BLaER1 (cell line): ENCODE data around the gene CA5A.
"Not testable (repeated sequence)": the region's sequence is repeated elsewhere in the genome, so short reads cannot be mapped to it uniquely, and the experiment has no call there.

Experiments
- H3K27ac ChIP-seq: shearing (Covaris generic); formaldehyde crosslinking; 2 replicates; pipeline ENCODE4 v1.8.1; 2022
- H3K27me3 ChIP-seq: shearing (Covaris generic); formaldehyde crosslinking; 2 replicates; pipeline ENCODE4 v1.8.1; 2022
- H3K36me3 ChIP-seq: shearing (Covaris generic); formaldehyde crosslinking; 2 replicates; pipeline ENCODE4 v1.8.1; 2022
- H3K4me1 ChIP-seq: shearing (Covaris generic); formaldehyde crosslinking; 2 replicates; pipeline ENCODE4 v1.8.1; 2022
- H3K4me2 ChIP-seq: shearing (Covaris generic); formaldehyde crosslinking; 2 replicates; pipeline ENCODE4 v1.8.1; 2022
- H3K4me3 ChIP-seq: shearing (Covaris generic); formaldehyde crosslinking; 2 replicates; pipeline ENCODE4 v1.8.1; 2022
- H3K9ac ChIP-seq: shearing (Covaris generic); formaldehyde crosslinking; 2 replicates; pipeline ENCODE4 v1.8.1; 2022
- H3K9me3 ChIP-seq: shearing (Covaris generic); formaldehyde crosslinking; 2 replicates; pipeline ENCODE4 v1.8.1; 2022
- H4K20me1 ChIP-seq: shearing (Covaris generic); formaldehyde crosslinking; 2 replicates; pipeline ENCODE4 v1.8.1; 2022
- Cebpa-rat ChIP-seq: shearing (Covaris generic); IDR thresholded peaks from 2 replicates; pipeline ENCODE4 v1.8.1; 2022

Gene CA5A

DNA sequence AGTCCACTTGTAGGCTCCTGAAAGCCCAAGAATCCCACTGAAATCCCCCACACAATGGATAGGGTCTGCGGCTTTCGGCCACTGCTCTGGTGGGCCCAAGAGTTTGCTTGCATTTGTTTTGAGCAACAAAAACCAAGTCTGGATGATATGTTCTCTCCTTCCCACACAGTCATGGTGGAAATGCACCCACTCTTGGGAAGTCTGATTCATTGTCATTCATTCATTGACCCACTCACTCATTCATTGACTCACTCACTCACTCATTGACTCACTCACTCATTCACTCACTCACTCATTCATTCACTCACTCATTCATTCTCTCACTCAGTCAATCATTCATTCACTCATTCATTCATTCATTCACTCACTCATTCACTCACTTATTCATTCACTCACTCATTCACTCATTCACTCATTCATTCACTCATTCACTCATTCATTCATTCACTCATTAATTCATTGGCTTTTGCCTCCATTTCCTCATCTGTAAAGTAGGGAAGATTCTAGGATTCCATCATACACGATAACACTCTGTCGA is 2.2 kb upstream of the CA5A start:
- Histone ChIP-seq H3K9me3 (no peaks in the 10 kb centered on the region), H3K9ac (no peak overlapping the region), H3K36me3 (no peaks in the 10 kb centered on the region), H3K4me2 (no peak overlapping the region), H3K4me1 (peaks cover 8% of the 10 kb centered on the region), H3K27me3 (no peaks in the 10 kb centered on the region), H4K20me1 (no peaks in the 10 kb centered on the region), H3K4me3 (no peak overlapping the region), H3K27ac (no peak overlapping the region)
- no peak for TF ChIP-seq Cebpa-rat

DNA sequence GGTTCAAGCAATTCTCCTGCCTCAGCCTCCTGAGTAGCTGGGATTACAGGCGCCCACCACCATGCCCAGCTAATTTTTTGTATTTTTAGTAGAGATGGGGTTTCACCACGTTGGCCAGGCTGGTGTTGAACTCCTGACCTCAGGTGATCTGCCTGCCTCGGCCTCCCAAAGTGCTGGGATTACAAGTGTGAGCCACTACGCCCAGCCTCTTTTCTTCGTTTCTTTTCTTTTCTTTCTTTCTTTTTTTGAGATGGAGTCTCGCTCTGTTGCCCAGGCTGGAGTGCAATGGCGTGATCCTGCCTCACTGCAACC is 858 bp upstream of the CA5A start:
- not testable (repeated sequence) for H3K4me2 ChIP-seq, H3K4me1 ChIP-seq, H3K27me3 ChIP-seq, H3K9ac ChIP-seq, H3K9me3 ChIP-seq, H3K27ac ChIP-seq, H3K36me3 ChIP-seq, H3K4me3 ChIP-seq, H4K20me1 ChIP-seq

DNA sequence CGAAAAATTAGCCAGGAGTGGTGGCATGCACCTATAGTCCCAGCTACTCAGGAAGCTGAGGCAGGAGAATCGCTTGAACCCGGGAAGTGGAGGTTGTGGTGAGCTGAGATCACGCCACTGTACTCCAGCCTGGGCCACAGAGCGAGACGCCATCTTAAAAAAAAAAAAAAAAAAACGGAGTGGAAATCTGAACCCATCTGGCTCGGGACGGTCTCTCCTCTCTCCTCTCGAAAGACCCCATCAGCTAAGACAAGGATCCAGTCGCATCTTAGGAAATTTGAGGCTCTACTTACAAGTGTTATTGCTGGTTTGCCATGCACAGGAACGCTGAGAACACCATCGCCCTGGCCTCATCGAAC is 334 bp downstream of the CA5A start:
- H3K4me3 ChIP-seq, H3K4me2 ChIP-seq, H3K4me1 ChIP-seq, H3K27me3 ChIP-seq, H3K9ac ChIP-seq, H4K20me1 ChIP-seq, H3K27ac ChIP-seq, H3K9me3 ChIP-seq, H3K36me3 ChIP-seq: not testable (repeated sequence)

GRCh38 chr16:87934752-87935425 is 1.4 kb downstream of the CA5A start:
- not testable (repeated sequence) for H3K4me3 ChIP-seq, H3K36me3 ChIP-seq, H3K9me3 ChIP-seq, H3K27ac ChIP-seq, H3K9ac ChIP-seq, H4K20me1 ChIP-seq, H3K4me1 ChIP-seq, H3K27me3 ChIP-seq
- peak overlapping the region; percentile 38; the same call in 1 of the 2 replicates for H3K4me2 ChIP-seq

- no peak for TF ChIP-seq Cebpa-rat
- H4K20me1 ChIP-seq, result no peaks in the 10 kb centered on the region
- no peak overlapping the region for H3K27ac ChIP-seq
These were observed 3.2 kb downstream of the CA5A start for GRCh38 chr16:87933140-87933495.

GRCh38 chr16:87932475-87933139 is 3.7 kb downstream of the CA5A start:
- H3K4me1 ChIP-seq, H3K27me3 ChIP-seq, H4K20me1 ChIP-seq, H3K9ac ChIP-seq, H3K9me3 ChIP-seq, H3K27ac ChIP-seq, H3K4me3 ChIP-seq, H3K4me2 ChIP-seq, H3K36me3 ChIP-seq: not testable (repeated sequence)

More at GRCh38 chr16:87933140-87933495, 3.2 kb downstream of the CA5A start:
- Histone ChIP-seq H3K9me3 (no peaks in the 10 kb centered on the region), H3K4me1 (peaks cover 8% of the 10 kb centered on the region), H3K4me2 (no peak overlapping the region), H3K27me3 (no peaks in the 10 kb centered on the region), H3K4me3 (no peak overlapping the region), H3K9ac (no peak overlapping the region), H3K36me3 (no peaks in the 10 kb centered on the region)

GRCh38 chr16:87931504-87931903 is 4.8 kb downstream of the CA5A start:
- peaks cover 19% of the 10 kb centered on the region for H3K4me1 ChIP-seq
- no peaks in the 10 kb centered on the region for H3K9me3 ChIP-seq
- no peak overlapping the region for H3K27ac ChIP-seq
- H3K9ac ChIP-seq, result no peak overlapping the region
- H3K4me3 ChIP-seq, result no peak overlapping the region
- no peaks in the 10 kb centered on the region for H3K36me3 ChIP-seq
- peaks cover 4% of the 10 kb centered on the region for H3K27me3 ChIP-seq
- no peak for TF ChIP-seq Cebpa-rat
- H4K20me1 ChIP-seq, result no peaks in the 10 kb centered on the region
- no peak overlapping the region for H3K4me2 ChIP-seq

GRCh38 chr16:87930456-87930855 is 5.9 kb downstream of the CA5A start:
- Histone ChIP-seq H3K36me3 (no peaks in the 10 kb centered on the region), H3K27ac (no peak overlapping the region), H4K20me1 (no peaks in the 10 kb centered on the region), H3K4me3 (no peak overlapping the region), H3K27me3 (peaks cover 11% of the 10 kb centered on the region), H3K9ac (no peak overlapping the region), H3K4me1 (peaks cover 27% of the 10 kb centered on the region), H3K9me3 (no peaks in the 10 kb centered on the region), H3K4me2 (no peak overlapping the region)
- TF ChIP-seq Cebpa-rat, result no peak

GRCh38 chr16:87929986-87930385 is 6.3 kb downstream of the CA5A start:
- H4K20me1 ChIP-seq, result no peaks in the 10 kb centered on the region
- peaks cover 16% of the 10 kb centered on the region for H3K27me3 ChIP-seq
- no peak for TF ChIP-seq Cebpa-rat

DNA sequence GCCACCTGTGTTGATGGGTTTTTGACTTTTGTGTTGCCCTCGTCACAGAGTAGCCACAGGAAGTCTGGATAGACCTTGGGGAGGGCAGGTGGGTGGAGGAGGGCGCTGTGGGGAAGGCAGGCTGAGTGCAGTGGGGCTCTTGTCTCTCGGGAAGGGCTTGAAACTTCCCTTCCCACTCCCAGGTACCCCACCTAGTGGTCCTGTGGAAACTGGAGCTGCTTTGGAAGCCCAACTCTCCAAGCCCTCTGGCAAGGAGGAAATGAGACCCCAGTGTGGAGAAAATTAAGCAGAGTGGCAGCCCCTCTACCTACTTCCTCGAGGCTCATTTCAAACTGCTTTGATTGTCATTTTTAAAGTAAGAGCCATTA is 9.2 kb downstream of the CA5A start:
- no peaks in the 10 kb centered on the region for H4K20me1 ChIP-seq
- peaks cover 32% of the 10 kb centered on the region for H3K27me3 ChIP-seq
- peaks cover 49% of the 10 kb centered on the region for H3K4me1 ChIP-seq
- no peak overlapping the region for H3K27ac ChIP-seq
- TF ChIP-seq Cebpa-rat, result no peak
- no peaks in the 10 kb centered on the region for H3K9me3 ChIP-seq
- H3K4me2 ChIP-seq, result peak overlapping the region; percentile 49
- H3K9ac ChIP-seq, result no peak overlapping the region
- H3K36me3 ChIP-seq, result no peaks in the 10 kb centered on the region
- no peak overlapping the region for H3K4me3 ChIP-seq

More at GRCh38 chr16:87929986-87930385, 6.3 kb downstream of the CA5A start:
- Histone ChIP-seq H3K9ac (no peak overlapping the region), H3K4me1 (peaks cover 26% of the 10 kb centered on the region), H3K9me3 (no peaks in the 10 kb centered on the region), H3K36me3 (no peaks in the 10 kb centered on the region), H3K4me2 (no peak overlapping the region), H3K27ac (no peak overlapping the region), H3K4me3 (no peak overlapping the region)
